SU-DHL-6 (cell line): ENCODE results near the gene ZNF774.

Experiments
- H2AFZ ChIP-seq: fragments of 200-600 bp; sonication (generic); 2 replicates; pipeline ENCODE4 v1.6.1; 2014; ENCODE audit warnings: low read depth, mild to moderate bottlenecking, moderate library complexity, mixed read lengths, antibody characterized with exemption, low read length; ENCODE audit not compliant: severe bottlenecking
- H3F3A ChIP-seq: fragments of 200-600 bp; shearing (Covaris generic); 2 replicates; pipeline ENCODE4 v1.6.0; 2016; ENCODE audit warnings: antibody characterized with exemption, mild to moderate bottlenecking; ENCODE audit not compliant: insufficient read depth
- H3K27ac ChIP-seq: fragments of 200-600 bp; sonication (generic); 2 replicates; pipeline ENCODE4 v1.5.1; 2016; ENCODE audit warnings: low read depth, mild to moderate bottlenecking, low read length, moderate library complexity, mixed read lengths
- H3K27me3 ChIP-seq: fragments of 200-600 bp; sonication (generic), shearing (Covaris generic); 2 replicates; pipeline ENCODE4 v1.6.0; 2014; ENCODE audit warnings: mild to moderate bottlenecking, low read length
- H3K36me3 ChIP-seq: fragments of 200-600 bp; sonication (generic); 2 replicates; pipeline ENCODE4 v1.6.1; 2014; ENCODE audit warnings: mild to moderate bottlenecking, low read length, mixed read lengths
- H3K4me2 ChIP-seq: fragments of 300-600, 200-600 bp; shearing (Covaris generic), sonication (generic); 2 replicates; pipeline ENCODE4 v1.6.0; 2014; ENCODE audit warnings: low read length, low read depth, mild to moderate bottlenecking; ENCODE audit not compliant: poor library complexity, severe bottlenecking
- H3K4me3 ChIP-seq: fragments of 200-600 bp; sonication (generic); 2 replicates; pipeline ENCODE4 v1.5.1; 2014; ENCODE audit warnings: antibody characterized with exemption, low read length, mild to moderate bottlenecking, mixed read lengths; ENCODE audit not compliant: insufficient read depth, poor library complexity, severe bottlenecking
- H3K79me2 ChIP-seq: fragments of 200-600 bp; sonication (generic); 2 replicates; pipeline ENCODE4 v1.6.1; 2014; ENCODE audit warnings: mild to moderate bottlenecking, low read length, moderate library complexity; ENCODE audit not compliant: insufficient read depth
- H3K9ac ChIP-seq: fragments of 200-600 bp; sonication (generic); 2 replicates; pipeline ENCODE4 v1.7.0; 2014; ENCODE audit warnings: mild to moderate bottlenecking, low read length
- H3K9me2 ChIP-seq: fragments of 200-600 bp; sonication (generic); replicated peaks from 2 replicates; pipeline ENCODE4 v1.6.1; 2014; ENCODE audit warnings: low read length; ENCODE audit not compliant: insufficient read depth
- H3K9me3 ChIP-seq: fragments of 200-600 bp; sonication (generic); 2 replicates; pipeline ENCODE4 v1.6.1; 2014; ENCODE audit warnings: low read length, mixed read lengths; ENCODE audit not compliant: insufficient read depth
- H4K20me1 ChIP-seq: fragments of 200-600 bp; sonication (generic); 2 replicates; pipeline ENCODE4 v1.6.1; 2014; ENCODE audit warnings: low read depth, mild to moderate bottlenecking, antibody characterized with exemption, low read length, moderate library complexity, mixed read lengths
- EZH2phosphoT487 ChIP-seq: fragments of 200-600 bp; sonication (generic), shearing (Covaris generic); conservative IDR thresholded peaks from 2 replicates; pipeline ENCODE4 v1.6.1; 2018; ENCODE audit warnings: mild to moderate bottlenecking, antibody characterized with exemption, low read length, moderate library complexity, mixed read lengths
- TF ChIP-seq, protein P1 (sequence below): fragments of 200-600 bp; sonication (generic); IDR thresholded peaks from one replicate; pipeline ENCODE4 v1.5.1; 2017; ENCODE audit warnings: antibody characterized with exemption, mild to moderate bottlenecking, low read length, moderate library complexity; ENCODE audit not compliant: insufficient read depth, poor library complexity, severe bottlenecking

Gene ZNF774

DNA sequence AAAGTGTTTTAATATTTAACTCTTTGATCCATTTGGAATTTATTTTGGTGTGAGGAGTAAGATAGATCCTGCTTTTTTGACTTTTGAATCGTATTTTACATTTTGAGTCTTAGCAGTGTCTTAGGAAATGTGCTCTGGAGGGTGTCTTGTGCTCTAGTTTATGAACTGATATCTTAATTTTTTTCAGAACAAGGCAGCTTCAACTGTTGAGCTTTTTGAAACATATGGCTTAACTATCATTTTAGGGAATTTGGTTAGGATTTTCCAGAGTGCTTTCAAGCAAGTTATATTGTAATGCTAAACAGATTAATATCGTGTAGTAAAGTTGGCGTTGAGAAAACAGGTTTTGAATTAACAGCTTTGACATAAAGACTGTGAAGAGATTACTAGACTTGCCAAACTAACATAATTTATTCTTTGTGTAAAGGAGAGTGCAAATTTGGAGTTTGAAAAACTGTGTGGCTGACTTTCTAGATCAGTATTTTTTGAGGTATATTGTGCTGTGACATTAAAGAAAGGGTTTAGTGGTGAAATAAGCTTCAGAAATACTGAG is 53.0 kb downstream of the ZNF774 start:
- H3K27ac ChIP-seq: no peak overlapping the region
- H3K27me3 ChIP-seq: no peaks in the 10 kb centered on the region
- H4K20me1 ChIP-seq: peaks cover 27% of the 10 kb centered on the region
- peaks cover 6% of the 10 kb centered on the region; the same call in 1 of the 2 replicates for H3F3A ChIP-seq
- no peak overlapping the region for H3K4me3 ChIP-seq
- peaks cover 95% of the 10 kb centered on the region for H3K79me2 ChIP-seq
- H3K9ac ChIP-seq: no peak overlapping the region
- no peak overlapping the region for H2AFZ ChIP-seq
- H3K36me3 ChIP-seq: 0 out of 2 replicates have a peak, but pooled peaks cover 4% of the 10 kb centered on the region
- H3K9me3 ChIP-seq: no peaks in the 10 kb centered on the region
- no peak overlapping the region for H3K4me2 ChIP-seq
- TF ChIP-seq EZH2phosphoT487: no peak
- TF ChIP-seq, protein P1, sequence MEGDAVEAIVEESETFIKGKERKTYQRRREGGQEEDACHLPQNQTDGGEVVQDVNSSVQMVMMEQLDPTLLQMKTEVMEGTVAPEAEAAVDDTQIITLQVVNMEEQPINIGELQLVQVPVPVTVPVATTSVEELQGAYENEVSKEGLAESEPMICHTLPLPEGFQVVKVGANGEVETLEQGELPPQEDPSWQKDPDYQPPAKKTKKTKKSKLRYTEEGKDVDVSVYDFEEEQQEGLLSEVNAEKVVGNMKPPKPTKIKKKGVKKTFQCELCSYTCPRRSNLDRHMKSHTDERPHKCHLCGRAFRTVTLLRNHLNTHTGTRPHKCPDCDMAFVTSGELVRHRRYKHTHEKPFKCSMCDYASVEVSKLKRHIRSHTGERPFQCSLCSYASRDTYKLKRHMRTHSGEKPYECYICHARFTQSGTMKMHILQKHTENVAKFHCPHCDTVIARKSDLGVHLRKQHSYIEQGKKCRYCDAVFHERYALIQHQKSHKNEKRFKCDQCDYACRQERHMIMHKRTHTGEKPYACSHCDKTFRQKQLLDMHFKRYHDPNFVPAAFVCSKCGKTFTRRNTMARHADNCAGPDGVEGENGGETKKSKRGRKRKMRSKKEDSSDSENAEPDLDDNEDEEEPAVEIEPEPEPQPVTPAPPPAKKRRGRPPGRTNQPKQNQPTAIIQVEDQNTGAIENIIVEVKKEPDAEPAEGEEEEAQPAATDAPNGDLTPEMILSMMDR: no peak
- no peaks in the 10 kb centered on the region for H3K9me2 ChIP-seq

DNA sequence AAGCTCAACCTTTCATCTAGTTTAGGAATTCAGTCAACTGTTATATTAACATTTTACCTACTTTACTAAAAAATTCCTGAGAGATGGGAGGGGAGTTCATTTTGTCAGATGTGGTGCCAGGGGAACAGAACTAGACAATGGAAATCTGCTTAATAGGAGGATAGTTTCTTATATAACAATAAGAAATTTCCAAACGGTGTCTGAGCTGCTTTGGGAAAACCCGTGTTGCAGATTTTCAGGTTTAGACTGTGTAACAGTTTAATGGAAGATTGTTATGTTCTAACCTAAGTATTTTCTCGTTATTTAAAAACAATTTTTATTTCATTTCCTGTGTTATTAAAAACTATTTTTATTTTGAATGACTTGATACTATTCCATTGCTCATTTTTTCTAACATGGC is 55.3 kb downstream of the ZNF774 start:
- H4K20me1 ChIP-seq: peaks cover 18% of the 10 kb centered on the region
- H3K27ac ChIP-seq: no peak overlapping the region
- no peak for TF ChIP-seq EZH2phosphoT487
- TF ChIP-seq, protein P1: no peak
- H3K4me2 ChIP-seq: no peak overlapping the region
- H3K9ac ChIP-seq: no peak overlapping the region
- H3K79me2 ChIP-seq: peaks cover 89% of the 10 kb centered on the region
- 0 out of 2 replicates have a peak, but pooled peaks cover 4% of the 10 kb centered on the region for H3K36me3 ChIP-seq
- H3F3A ChIP-seq: no peaks in the 10 kb centered on the region; the same call in 1 of the 2 replicates
- no peak overlapping the region for H2AFZ ChIP-seq
- H3K9me2 ChIP-seq: no peaks in the 10 kb centered on the region
- no peaks in the 10 kb centered on the region for H3K9me3 ChIP-seq
- H3K27me3 ChIP-seq: no peaks in the 10 kb centered on the region
- no peak overlapping the region for H3K4me3 ChIP-seq

DNA sequence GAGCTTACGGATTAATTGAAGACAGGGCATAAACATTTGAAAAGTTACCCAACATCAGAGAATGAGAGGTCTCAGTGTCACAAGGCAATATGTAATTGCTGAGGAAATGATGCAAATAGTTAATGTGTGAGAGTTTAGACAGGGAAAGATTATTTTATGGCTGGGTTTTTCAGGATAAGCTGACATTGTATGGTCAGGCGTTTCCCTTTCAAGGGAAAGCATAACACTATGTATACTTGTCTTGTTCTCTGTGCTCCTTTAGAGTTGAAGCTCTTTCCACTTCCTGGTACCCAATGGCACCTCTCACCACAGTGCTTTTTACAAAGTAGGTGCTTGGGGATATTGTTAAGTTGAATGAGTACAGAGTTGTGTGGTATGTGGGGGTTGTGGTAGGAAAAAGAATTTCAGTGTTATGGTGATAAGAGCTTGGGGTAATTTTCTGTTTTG is 55.8 kb downstream of the ZNF774 start:
- H3K79me2 ChIP-seq: peaks cover 88% of the 10 kb centered on the region
- peaks cover 18% of the 10 kb centered on the region for H4K20me1 ChIP-seq
- H3F3A ChIP-seq: no peaks in the 10 kb centered on the region; the same call in 1 of the 2 replicates
- 0 out of 2 replicates have a peak, but pooled peaks cover 4% of the 10 kb centered on the region for H3K36me3 ChIP-seq
- H3K4me2 ChIP-seq: no peak overlapping the region
- H3K27me3 ChIP-seq: no peaks in the 10 kb centered on the region
- no peak overlapping the region for H3K27ac ChIP-seq
- no peaks in the 10 kb centered on the region for H3K9me3 ChIP-seq
- no peak overlapping the region for H2AFZ ChIP-seq
- H3K9ac ChIP-seq: no peak overlapping the region
- no peak overlapping the region for H3K4me3 ChIP-seq
- no peaks in the 10 kb centered on the region for H3K9me2 ChIP-seq
- TF ChIP-seq, protein P1: no peak
- no peak for TF ChIP-seq EZH2phosphoT487
